Endothelial cell of umbilical vein (primary cell): ENCODE data around the gene NLGN1. TPM values are rescaled to one million over a fixed set of nuclear protein-coding genes. Genes with fewer than 3 reads are reported as not detected.

ENCODE experiments used
- BruUV-seq: library from RNA; stranded (reverse); fragments of 400-500 nt; replicated peaks from 2 replicates; lab custom pipeline; 2021; lab: Mats Ljungman, UMichigan
- CTCF ChIA-PET: fragments of 300-600, 350-600 bp; sonication (Branson Sonifier 250); formaldehyde crosslinking; loops from one replicate; lab custom pipeline; 2021; ENCODE audit warnings: antibody characterized with exemption, inconsistent platforms; lab: Charles Lee
- POLR2A ChIA-PET: fragments of 300-600, 350-600 bp; sonication (Branson Sonifier 250); formaldehyde crosslinking; loops from one replicate; lab custom pipeline; 2021; ENCODE audit warnings: antibody characterized with exemption, inconsistent platforms; lab: Charles Lee
- DNase-seq: peaks from one replicate; pipeline ENCODE4 v3.0.0-alpha.2; 2011; ENCODE audit warnings: low read depth, low spot score
- FAIRE-seq: peaks from 2 replicates; lab custom pipeline; 2011; peaks lifted over from hg19 to GRCh38; lab: Jason Lieb, UNC
- H2AFZ ChIP-seq: 2 replicates; pipeline ENCODE4 v1.6.0; 2012; ENCODE audit warnings: low read depth, low read length, control low read depth, inconsistent platforms
- H3K27ac ChIP-seq: 2 replicates; pipeline ENCODE4 v1.5.1; 2011; ENCODE audit warnings: low read depth, mild to moderate bottlenecking, control low read depth, low read length, moderate library complexity; ENCODE audit not compliant: insufficient read depth
- H3K27me3 ChIP-seq, 2 experiments: 2 replicates each; pipeline versions ENCODE4 v1.6.0 to v1.6.1; 2011; ENCODE audit warnings: low read length in 2 of 2, mixed read lengths in 1 of 2; ENCODE audit not compliant: control insufficient read depth in 2 of 2, insufficient read depth in 2 of 2
- H3K36me3 ChIP-seq, 2 experiments: 2 replicates in 1 of 2; 3 replicates in 1 of 2; pipeline ENCODE4 v1.5.1; 2011; ENCODE audit warnings: low read length in 2 of 2, mild to moderate bottlenecking in 1 of 2, moderate library complexity in 1 of 2; ENCODE audit not compliant: control insufficient read depth in 2 of 2, insufficient read depth in 2 of 2; ENCODE audit errors: extremely low read depth in 1 of 2
- H3K4me1 ChIP-seq: 3 replicates; pipeline ENCODE4 v1.5.1; 2011; ENCODE audit warnings: mild to moderate bottlenecking, low read length; ENCODE audit not compliant: control insufficient read depth, insufficient read depth; ENCODE audit errors: extremely low read depth
- H3K4me2 ChIP-seq: 2 replicates; pipeline ENCODE4 v1.6.1; 2011; ENCODE audit warnings: low read length, control low read depth, mixed read lengths; ENCODE audit not compliant: insufficient read depth
- H3K4me3 ChIP-seq, 3 experiments: fragments of 200-600 bp in 1 of 3; sonication (generic), shearing (Covaris generic) in 1 of 3; replicated peaks in 1 of 3; 2 replicates each; pipeline ENCODE4 v1.5.1; 2011 to 2016; ENCODE audit warnings: control low read depth in 3 of 3, low read length in 3 of 3, mild to moderate bottlenecking in 2 of 3, inconsistent platforms in 1 of 3, low read depth in 1 of 3, moderate library complexity in 1 of 3; ENCODE audit not compliant: insufficient read depth in 1 of 3
- H3K79me2 ChIP-seq: 2 replicates; pipeline ENCODE4 v1.6.0; 2012; ENCODE audit warnings: low read length, inconsistent platforms; ENCODE audit not compliant: control insufficient read depth, insufficient read depth
- H3K9ac ChIP-seq: replicated peaks from 2 replicates; pipeline ENCODE3; 2011; ENCODE audit warnings: low read length, control low read depth; ENCODE audit not compliant: insufficient read depth; ENCODE audit errors: extremely low read depth
- H3K9me1 ChIP-seq: replicated peaks from 3 replicates; pipeline ENCODE4 v1.6.0; 2011; ENCODE audit warnings: mild to moderate bottlenecking, low read length; ENCODE audit not compliant: control insufficient read depth, insufficient read depth; ENCODE audit errors: extremely low read depth
- H3K9me3 ChIP-seq: replicated peaks from 2 replicates; pipeline ENCODE4 v1.5.1; 2012; ENCODE audit warnings: low read length, inconsistent platforms; ENCODE audit not compliant: control insufficient read depth, insufficient read depth
- H4K20me1 ChIP-seq: replicated peaks from 2 replicates; pipeline ENCODE3; 2011; ENCODE audit warnings: mild to moderate bottlenecking, low read length; ENCODE audit not compliant: control insufficient read depth, insufficient read depth; ENCODE audit errors: extremely low read depth
- EZH2 ChIP-seq: IDR thresholded peaks from 2 replicates; pipeline ENCODE4 v1.6.1; 2012; ENCODE audit warnings: borderline replicate concordance, low read depth, mild to moderate bottlenecking, moderate library complexity, low read length, inconsistent platforms; ENCODE audit not compliant: severe bottlenecking
- FOS ChIP-seq: IDR thresholded peaks from 2 replicates; pipeline ENCODE4 v1.6.1; 2011; ENCODE audit warnings: mild to moderate bottlenecking, low read length, moderate library complexity, borderline replicate concordance; ENCODE audit not compliant: insufficient read depth
- GATA2 ChIP-seq: IDR thresholded peaks from 2 replicates; pipeline ENCODE4 v1.7.0; 2011; ENCODE audit warnings: low read depth, mild to moderate bottlenecking, moderate library complexity, mixed read lengths, low read length; ENCODE audit not compliant: insufficient read length, insufficient read depth
- JUN ChIP-seq: IDR thresholded peaks from 2 replicates; pipeline ENCODE4 v1.6.1; 2011; ENCODE audit warnings: borderline replicate concordance, low read depth; ENCODE audit not compliant: insufficient read length, insufficient read depth
- MAX ChIP-seq: IDR thresholded peaks from 2 replicates; pipeline ENCODE4 v1.6.1; 2011; ENCODE audit not compliant: insufficient read depth, insufficient read length
- MYC ChIP-seq: IDR thresholded peaks from one replicate; pipeline ENCODE4 v1.6.1; 2011; ENCODE audit warnings: mild to moderate bottlenecking, low read depth, low read length
- POLR2A ChIP-seq: IDR thresholded peaks from 2 replicates; pipeline ENCODE4 v1.6.1; 2012; ENCODE audit warnings: low read depth, mild to moderate bottlenecking, control low read depth, low read length
- POLR2AphosphoS5 ChIP-seq: IDR thresholded peaks from 2 replicates; pipeline ENCODE4 v1.6.1; 2012; ENCODE audit warnings: low read depth, mild to moderate bottlenecking, control low read depth, low read length, moderate library complexity; ENCODE audit not compliant: insufficient read depth
- dilution Hi-C: fragments of 300-500 bp; cut with MboI; formaldehyde crosslinking; loops from one replicate; pipeline ENCODE4 v1.15.0; 2019; ENCODE audit warnings: low sequenced_read_pairs; ENCODE audit not compliant: extremely low pct_ligation_motif_present
- intact Hi-C: fragments of 100-400 bp; cut with micrococcal nuclease; formaldehyde crosslinking; loops from one replicate; pipeline ENCODE4 v1.10.0; 2022
- polyA plus RNA-seq, 4 experiments: library from polyadenylated mRNA; depleted of rRNA in 3 of 4; stranded (reverse) in 3 of 4; unstranded in 1 of 4; fragments of >200 nt; gene quantifications; 2 replicates each; pipeline versions ENCODE4 v1.2.1 to v1.2.3, GENCODE V29; 2011 to 2012; ENCODE audit warnings: missing spikeins in 1 of 4
- total RNA-seq: library from RNA; stranded (reverse); gene quantifications from 2 replicates; pipeline ENCODE4 v1.2.3, GENCODE V29; 2021
- TF ChIP-seq, protein P1 (sequence below), 2 donors: IDR thresholded peaks; 1 replicate in 1 of 2; 2 replicates in 1 of 2; pipeline ENCODE4 v1.5.1; 2011; ENCODE audit warnings: low read length in 2 of 2, mild to moderate bottlenecking in 2 of 2, moderate library complexity in 2 of 2, control low read depth in 1 of 2, inconsistent platforms in 1 of 2, low read depth in 1 of 2; ENCODE audit not compliant: insufficient read depth in 1 of 2; ENCODE audit errors: extremely low read depth in 1 of 2

The NLGN1 gene
- total and polyA plus RNA-seq, 2 donors (not counting 3 experiments of a cell fraction or from before 2014, with no cell fraction given), result 7.9 to 16.3 TPM

GRCh38 chr3:174266476-174266875, 868.9 kb downstream of the NLGN1 start:
- ChIA-PET POLR2A (no interaction called here), CTCF (no interaction called here)
- no peak overlapping the region for H3K4me2 ChIP-seq
- no peak for FAIRE-seq
- H3K27me3 ChIP-seq, result no peaks in the 10 kb centered on the region
- intact Hi-C loops (no loop called here), dilution Hi-C loops (no loop called here)
- DNase-seq, result no peak
- H3K4me1 ChIP-seq, result no peaks in the 10 kb centered on the region
- no peaks in the 10 kb centered on the region for H3K79me2 ChIP-seq
- no peak overlapping the region for H3K9ac ChIP-seq
- no peaks in the 10 kb centered on the region for H3K36me3 ChIP-seq
- no peak overlapping the region for H3K27ac ChIP-seq
- no peaks in the 10 kb centered on the region for H3K9me3 ChIP-seq
- TF ChIP-seq POLR2AphosphoS5, result no peak
- TF ChIP-seq EZH2, result no peak
- TF ChIP-seq POLR2A, result no peak
- no peak for TF ChIP-seq MYC
- no peak for TF ChIP-seq FOS
- TF ChIP-seq, protein P1, sequence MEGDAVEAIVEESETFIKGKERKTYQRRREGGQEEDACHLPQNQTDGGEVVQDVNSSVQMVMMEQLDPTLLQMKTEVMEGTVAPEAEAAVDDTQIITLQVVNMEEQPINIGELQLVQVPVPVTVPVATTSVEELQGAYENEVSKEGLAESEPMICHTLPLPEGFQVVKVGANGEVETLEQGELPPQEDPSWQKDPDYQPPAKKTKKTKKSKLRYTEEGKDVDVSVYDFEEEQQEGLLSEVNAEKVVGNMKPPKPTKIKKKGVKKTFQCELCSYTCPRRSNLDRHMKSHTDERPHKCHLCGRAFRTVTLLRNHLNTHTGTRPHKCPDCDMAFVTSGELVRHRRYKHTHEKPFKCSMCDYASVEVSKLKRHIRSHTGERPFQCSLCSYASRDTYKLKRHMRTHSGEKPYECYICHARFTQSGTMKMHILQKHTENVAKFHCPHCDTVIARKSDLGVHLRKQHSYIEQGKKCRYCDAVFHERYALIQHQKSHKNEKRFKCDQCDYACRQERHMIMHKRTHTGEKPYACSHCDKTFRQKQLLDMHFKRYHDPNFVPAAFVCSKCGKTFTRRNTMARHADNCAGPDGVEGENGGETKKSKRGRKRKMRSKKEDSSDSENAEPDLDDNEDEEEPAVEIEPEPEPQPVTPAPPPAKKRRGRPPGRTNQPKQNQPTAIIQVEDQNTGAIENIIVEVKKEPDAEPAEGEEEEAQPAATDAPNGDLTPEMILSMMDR (IDR thresholded peaks at IDR 0.05; ENCODE audit: extremely low read depth in 1 of 2, insufficient read depth in 1 of 2, low read depth in 1 of 2, low read length in 2 of 2), result no peak
- no peak for TF ChIP-seq JUN
- TF ChIP-seq MAX, result no peak
- no peak for TF ChIP-seq GATA2
- no peak overlapping the region for H3K4me3 ChIP-seq
- H3K9me1 ChIP-seq, result no peaks in the 10 kb centered on the region
- no TSS peak for BruUV-seq
- no peaks in the 10 kb centered on the region for H4K20me1 ChIP-seq
- no peak overlapping the region for H2AFZ ChIP-seq
